Muscle of leg (tissue), 16 donors: ENCODE measurements around the gene USP44. TPM values are rescaled to one million over a fixed set of nuclear protein-coding genes. Genes with fewer than 3 reads are reported as not detected.
A peak's percentile ranks its signal among the peaks of the same experiment; 100 is the strongest.

Source experiments
- DNase-seq: peaks from one replicate; pipeline ENCODE4 v3.0.0; 2013
- H3K27ac ChIP-seq: one replicate; pipeline ENCODE4 v1.5.1; 2013; ENCODE audit warnings: mild to moderate bottlenecking, low read length, control low read depth
- H3K27me3 ChIP-seq: one replicate; pipeline ENCODE4 v1.6.1; 2013; ENCODE audit warnings: low read length; ENCODE audit not compliant: control insufficient read depth, insufficient read depth
- H3K36me3 ChIP-seq: one replicate; pipeline ENCODE4 v1.6.1; 2013; ENCODE audit warnings: low read length; ENCODE audit not compliant: control insufficient read depth, insufficient read depth
- H3K4me1 ChIP-seq: one replicate; pipeline ENCODE4 v1.6.1; 2013; ENCODE audit warnings: low read length; ENCODE audit not compliant: control insufficient read depth, insufficient read depth
- H3K4me3 ChIP-seq: one replicate; pipeline ENCODE4 v1.5.1; 2013; ENCODE audit warnings: low read length, control low read depth
- H3K9me3 ChIP-seq: replicated peaks from 2 replicates; pipeline ENCODE4 v1.6.1; 2013; ENCODE audit warnings: low read depth, low read length; ENCODE audit not compliant: control insufficient read depth
- WGBS: methylation state at CpG from one replicate; pipeline ENCODE4 v1.1.5; 2013; ENCODE audit warnings: missing lambda C conversion rate; ENCODE audit not compliant: insufficient coverage; 5-methylcytosine and 5-hydroxymethylcytosine counted together
- long read RNA-seq, 11 donors: transcript quantifications; one replicate each; lab custom pipeline, GENCODE V29; 2026
- polyA plus RNA-seq, 8 donors: library from polyadenylated mRNA; unstranded; fragments of 120-200 nt; gene quantifications; one replicate each; pipeline versions ENCODE4 v1.2.1 to v1.2.3, GENCODE V29; 2013; ENCODE audit warnings: inconsistent platforms in 1 of 8, low replicate concordance in 1 of 8; ENCODE audit not compliant: insufficient read length in 8 of 8, insufficient read depth in 1 of 8
- total RNA-seq: library from RNA; stranded (reverse); fragments of 120-200 nt; gene quantifications from one replicate; pipeline ENCODE4 v1.2.4, GENCODE V29; 2013

The USP44 gene
- total RNA-seq (3.4 TPM), polyA plus RNA-seq (1 to 10 TPM in 4 of 8 donors, under 1 TPM in 4; 0.60 to 1.6 (median 1.0) TPM)
- long read RNA-seq, donor 1, result 0 reads
- long read RNA-seq, donor 2, result 0 reads
- long read RNA-seq, donor 3, result 0 reads
- long read RNA-seq, donor 4, result 0 reads
- long read RNA-seq, donor 5, result 0 reads
- long read RNA-seq, donor 6, result 0 reads
- long read RNA-seq, donor 7, result 0 reads
- long read RNA-seq, donor 8, result 0 reads
- long read RNA-seq, donor 9, result 0 reads
- long read RNA-seq, donor 10, result 0 reads
- long read RNA-seq, donor 11, result 0 reads

- WGBS, result 22% methylated on average over 8 of the region's 9 CpGs
- no peaks in the 10 kb centered on the region for H3K36me3 ChIP-seq
- H3K27ac ChIP-seq, result no peak within 1 kb of the TSS
- peaks cover 7% of the 10 kb centered on the region for H3K9me3 ChIP-seq
- DNase-seq, result no peak
- H3K27me3 ChIP-seq, result peaks cover 31% of the 10 kb centered on the region
- no peak within 1 kb of the TSS for H3K4me3 ChIP-seq
- H3K4me1 ChIP-seq, result peaks cover 3% of the 10 kb centered on the region
Measured at GRCh38 chr12:95551305-95551704, at the start of gene USP44. TSS of gene USP44 (minus strand) at chr12:95551476. CDS start at chr12:95534256, 17,220 bp downstream.

DNA sequence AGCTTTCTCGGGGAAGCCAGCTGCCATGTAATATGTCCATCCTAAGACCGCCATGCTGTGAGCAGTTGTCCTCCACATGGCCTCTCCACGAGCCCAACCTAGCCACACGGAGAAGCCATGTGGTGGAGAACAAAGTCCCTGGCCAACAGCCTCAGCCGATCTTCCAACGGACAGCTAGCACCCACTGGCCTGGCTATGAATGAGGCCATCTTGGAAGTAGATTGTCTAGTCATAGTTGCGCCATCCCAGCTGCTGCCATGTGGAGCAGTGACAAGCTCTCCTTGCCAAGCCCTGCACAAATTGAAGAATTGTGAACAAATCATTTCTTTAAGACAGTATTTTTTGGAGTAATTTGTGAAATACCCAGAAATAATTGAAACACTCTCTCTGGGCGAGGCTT is 49.3 kb upstream of the USP44 start:
- Histone ChIP-seq H3K36me3 (no peaks in the 10 kb centered on the region), H3K27ac (no peak overlapping the region), H3K4me1 (peaks cover 10% of the 10 kb centered on the region), H3K4me3 (no peak overlapping the region), H3K27me3 (no peaks in the 10 kb centered on the region), H3K9me3 (no peaks in the 10 kb centered on the region)
- 85% methylated on average over 6 of the region's 8 CpGs for WGBS
- DNase-seq, result no peak

- no peak overlapping the region for H3K4me3 ChIP-seq
- peaks cover 10% of the 10 kb centered on the region for H3K4me1 ChIP-seq
- no peaks in the 10 kb centered on the region for H3K9me3 ChIP-seq
- no peaks in the 10 kb centered on the region for H3K36me3 ChIP-seq
- no peak for DNase-seq
- WGBS, result no CpG with 5 or more reads among the region's 5 CpGs
- no peak overlapping the region for H3K27ac ChIP-seq
- no peaks in the 10 kb centered on the region for H3K27me3 ChIP-seq
Measured at GRCh38 chr12:95599880-95600279, 48.6 kb upstream of the USP44 start.

- Histone ChIP-seq H3K9me3 (no peaks in the 10 kb centered on the region), H3K4me1 (peaks cover 10% of the 10 kb centered on the region), H3K27me3 (no peaks in the 10 kb centered on the region), H3K27ac (peak overlapping the region; percentile 70), H3K4me3 (no peak overlapping the region), H3K36me3 (no peaks in the 10 kb centered on the region)
- no peak for DNase-seq
- WGBS, result no CpG with 5 or more reads among the region's 2 CpGs
Measured at GRCh38 chr12:95594136-95594535, 42.9 kb upstream of the USP44 start.

DNA sequence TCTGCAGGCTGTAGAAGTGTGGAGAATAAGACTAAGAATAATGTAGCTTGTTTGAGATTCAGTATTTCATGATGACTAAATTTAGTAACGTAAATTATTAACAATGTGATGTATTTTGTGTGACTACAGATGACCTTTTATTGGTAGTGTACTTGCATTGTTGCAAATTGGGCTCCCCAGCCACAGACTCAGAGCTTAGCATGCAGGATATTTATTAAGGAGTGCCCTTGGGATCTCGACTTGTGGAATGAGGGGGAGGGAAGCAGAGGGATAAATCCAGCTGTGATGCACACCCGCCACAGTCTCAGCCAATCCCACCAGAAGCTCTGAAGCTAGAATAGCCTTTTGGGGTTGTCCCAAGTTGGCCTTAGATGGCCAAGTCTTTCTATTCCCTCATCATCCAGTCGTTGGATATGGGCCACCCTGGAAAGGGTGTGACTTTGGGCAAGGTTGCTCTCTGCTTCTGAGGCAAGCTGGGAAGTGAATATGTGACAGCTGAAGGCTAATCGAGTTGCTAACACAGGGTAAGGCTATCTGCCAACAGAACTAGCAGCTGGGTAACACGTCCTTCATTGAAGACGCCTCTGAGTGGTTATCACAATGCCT is 42.1 kb upstream of the USP44 start:
- peak; percentile 95 for DNase-seq
- Histone ChIP-seq H3K27me3 (peaks cover 2% of the 10 kb centered on the region), H3K4me3 (no peak overlapping the region), H3K36me3 (no peaks in the 10 kb centered on the region), H3K4me1 (peaks cover 10% of the 10 kb centered on the region), H3K27ac (peak overlapping the region; percentile 70), H3K9me3 (no peaks in the 10 kb centered on the region)
- 6% methylated on average over 2 of the region's 7 CpGs for WGBS

- DNase-seq, result no peak
- Histone ChIP-seq H3K4me3 (no peak overlapping the region), H3K36me3 (no peaks in the 10 kb centered on the region), H3K27ac (no peak overlapping the region), H3K4me1 (peaks cover 10% of the 10 kb centered on the region), H3K27me3 (peaks cover 2% of the 10 kb centered on the region), H3K9me3 (no peaks in the 10 kb centered on the region)
- no CpG with 5 or more reads among the region's 2 CpGs for WGBS
Measured at GRCh38 chr12:95591731-95592130, 40.5 kb upstream of the USP44 start.

DNA sequence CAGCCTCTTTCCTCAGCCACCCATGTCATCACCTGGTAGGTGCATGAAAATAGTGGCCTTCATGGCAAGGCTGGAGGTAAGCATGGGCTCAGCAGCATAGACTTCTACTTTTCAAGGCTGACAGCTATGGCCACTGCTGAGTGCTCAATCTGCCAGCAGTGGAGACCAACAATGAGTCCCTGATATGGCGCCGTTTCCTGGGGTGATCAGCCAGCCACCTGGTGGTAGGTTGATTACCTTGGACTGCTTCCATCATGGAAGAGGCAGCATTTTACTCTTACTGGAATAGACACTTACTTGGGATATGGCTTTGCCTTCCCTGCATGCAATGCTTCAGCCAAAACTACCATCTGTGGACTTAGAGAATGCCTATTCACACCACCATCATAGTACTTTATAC is 39.5 kb upstream of the USP44 start:
- H3K27ac ChIP-seq, result no peak overlapping the region
- H3K9me3 ChIP-seq, result no peaks in the 10 kb centered on the region
- no peaks in the 10 kb centered on the region for H3K36me3 ChIP-seq
- H3K27me3 ChIP-seq, result peaks cover 2% of the 10 kb centered on the region
- H3K4me3 ChIP-seq, result no peak overlapping the region
- peaks cover 10% of the 10 kb centered on the region for H3K4me1 ChIP-seq
- 100% methylated on average over 2 of the region's 2 CpGs for WGBS
- DNase-seq, result no peak

DNA sequence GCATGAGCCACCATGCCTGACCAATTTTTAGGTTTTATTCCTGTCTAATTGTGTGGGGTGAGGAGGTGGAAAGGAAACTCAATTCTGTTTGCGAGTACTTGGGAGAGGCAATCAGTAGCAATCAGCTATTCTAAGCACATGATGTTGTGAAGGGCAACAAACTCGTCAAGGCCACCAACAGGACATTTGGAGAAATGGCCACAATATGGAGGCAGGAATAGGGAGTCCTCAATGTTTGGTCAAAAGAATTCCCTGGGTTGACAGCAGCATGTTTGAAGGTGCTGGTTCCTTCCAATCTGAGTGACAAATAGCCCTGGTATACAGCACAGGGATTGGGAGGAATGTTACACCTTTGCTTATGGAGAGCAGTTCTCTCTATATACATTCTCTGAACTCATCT is 32.7 kb upstream of the USP44 start:
- DNase-seq, result no peak
- no peaks in the 10 kb centered on the region for H3K9me3 ChIP-seq
- no peak overlapping the region for H3K4me3 ChIP-seq
- peaks cover 2% of the 10 kb centered on the region for H3K27me3 ChIP-seq
- no peak overlapping the region for H3K27ac ChIP-seq
- no peaks in the 10 kb centered on the region for H3K36me3 ChIP-seq
- WGBS, result 89% methylated on average over 2 of the region's 2 CpGs
- no peaks in the 10 kb centered on the region for H3K4me1 ChIP-seq

- H3K27ac ChIP-seq, result no peak overlapping the region
- peak; percentile 80 for DNase-seq
- H3K27me3 ChIP-seq, result no peaks in the 10 kb centered on the region
- H3K9me3 ChIP-seq, result no peaks in the 10 kb centered on the region
- no peaks in the 10 kb centered on the region for H3K36me3 ChIP-seq
- H3K4me3 ChIP-seq, result no peak overlapping the region
- 76% methylated on average over 2 of the region's 8 CpGs for WGBS
- H3K4me1 ChIP-seq, result no peaks in the 10 kb centered on the region
Measured at GRCh38 chr12:95582230-95583058, 31.2 kb upstream of the USP44 start.

GRCh38 chr12:95577820-95578219 is 26.5 kb upstream of the USP44 start:
- no peak overlapping the region for H3K4me3 ChIP-seq
- no peak for DNase-seq
- no peaks in the 10 kb centered on the region for H3K4me1 ChIP-seq
- H3K9me3 ChIP-seq, result no peaks in the 10 kb centered on the region
- H3K36me3 ChIP-seq, result no peaks in the 10 kb centered on the region
- no peak overlapping the region for H3K27ac ChIP-seq
- WGBS, result 75% methylated on average over 1 of the region's 1 CpG
- H3K27me3 ChIP-seq, result peaks cover 3% of the 10 kb centered on the region
